Aorta (tissue), 5 donors: ENCODE measurements around the gene ABHD14A. TPM values are rescaled to one million over a fixed set of nuclear protein-coding genes. Genes with fewer than 3 reads are reported as not detected.
"Not testable (repeated sequence)": the region's sequence is repeated elsewhere in the genome, so short reads cannot be mapped to it uniquely, and the experiment has no call there.

ENCODE experiments used
- ATAC-seq: fragments of 200-7000 bp; cut with Tn5 transposase; one replicate; pipeline ENCODE4 v1.9.1; 2022; ENCODE audit warnings: moderate library complexity; ENCODE audit not compliant: low FRiP score
- DNase-seq, 2 donors: peaks; one replicate each; pipeline ENCODE4 v3.0.0-alpha.2; 2020
- H3K27ac ChIP-seq, 2 donors: one replicate each; pipeline ENCODE4 v1.5.1; 2013; ENCODE audit warnings: low read length in 2 of 2, mild to moderate bottlenecking in 2 of 2, moderate library complexity in 2 of 2, control low read depth in 1 of 2, inconsistent platforms in 1 of 2, low read depth in 1 of 2
- H3K27me3 ChIP-seq, 2 donors: one replicate each; pipeline ENCODE4 v1.6.1; 2013; ENCODE audit warnings: control low read depth in 1 of 2, low read length in 1 of 2, mild to moderate bottlenecking in 1 of 2, moderate library complexity in 1 of 2; ENCODE audit not compliant: insufficient read depth in 2 of 2, control insufficient read depth in 1 of 2
- H3K36me3 ChIP-seq, 2 donors: one replicate each; pipeline ENCODE4 v1.6.1; 2013; ENCODE audit warnings: control low read depth in 1 of 2, low read length in 1 of 2, mild to moderate bottlenecking in 1 of 2; ENCODE audit not compliant: insufficient read depth in 2 of 2, control insufficient read depth in 1 of 2
- H3K4me1 ChIP-seq, 2 donors: one replicate each; pipeline ENCODE4 v1.6.1; 2013; ENCODE audit warnings: low read length in 2 of 2, control low read depth in 1 of 2, mild to moderate bottlenecking in 1 of 2, moderate library complexity in 1 of 2; ENCODE audit not compliant: insufficient read depth in 2 of 2, control insufficient read depth in 1 of 2
- H3K4me3 ChIP-seq, 2 donors: one replicate each; pipeline ENCODE4 v1.5.1; 2013; ENCODE audit warnings: low read length in 2 of 2, control low read depth in 1 of 2, mild to moderate bottlenecking in 1 of 2
- H3K9me3 ChIP-seq: one replicate; pipeline ENCODE4 v1.6.1; 2013; ENCODE audit warnings: mild to moderate bottlenecking, low read length; ENCODE audit not compliant: control insufficient read depth
- WGBS, 2 donors: extraction: QIAGEN DNeasy Blood & Tissue Kit; methylation state at CpG; one replicate each; pipeline ENCODE4 v1.1.7; 2013; 5-methylcytosine and 5-hydroxymethylcytosine counted together
- intact Hi-C, 2 donors: fragments of 100-400 bp; cut with DNase I; formaldehyde crosslinking; loops; one replicate each; pipeline versions ENCODE4 v1.14.2 to v1.15.0; 2022
- polyA plus RNA-seq, 2 donors: library from polyadenylated mRNA; stranded (reverse); fragments of 200-250 nt; gene quantifications; one replicate each; pipeline ENCODE4 v1.2.3, GENCODE V29; 2013
- total RNA-seq, 2 donors: library from RNA; stranded (reverse); fragmentation: NEBNext Ultra II Directional; extraction: Animal tissue kit (Norgen Biotek cat#: 25700); gene quantifications; one replicate each; pipeline ENCODE4 v1.2.1, GENCODE V29; 2021
- donor health status: healthy with polysubstance abuse.
- donor health status: Bipolar disorder and iron deficiency.
- donor health status: DM: no; HTN: no; CAD: no.
- donor health status: DM: no; HTN: no; CAD: no.
- donor health status: DM: yes; HTN: yes; CAD: no.

The ABHD14A gene
- total and polyA plus RNA-seq, 4 donors = 4.7 to 23.0 (median 12.7) TPM

DNA sequence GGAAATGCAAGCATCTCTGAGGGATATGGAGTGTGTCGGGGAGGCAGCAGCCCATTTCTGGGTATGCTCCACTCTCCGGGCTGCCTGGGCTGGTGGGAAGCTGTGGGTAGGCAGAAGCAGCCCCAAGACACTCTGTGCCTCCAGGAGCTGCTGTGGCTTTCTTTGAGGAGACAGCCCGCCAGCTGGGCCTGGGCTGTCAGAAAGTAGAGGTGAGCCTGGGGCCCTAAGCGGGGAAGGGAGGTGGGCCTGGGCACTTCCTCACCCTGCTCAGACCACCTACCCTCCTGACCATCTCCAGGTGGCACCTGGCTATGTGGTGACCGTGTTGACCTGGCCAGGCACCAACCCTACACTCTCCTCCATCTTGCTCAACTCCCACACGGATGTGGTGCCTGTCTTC is 10.2 kb downstream of the ABHD14A start:
- Histone ChIP-seq H3K4me3 (no peak overlapping the region), H3K9me3 (no peaks in the 10 kb centered on the region), H3K4me1 (no peaks in the 10 kb centered on the region), H3K27me3 (no peaks in the 10 kb centered on the region), H3K36me3 (no peaks in the 10 kb centered on the region), H3K27ac (no peak overlapping the region)
- ATAC-seq = no peak
- no peak for DNase-seq
- intact Hi-C loops = no loop called here
- WGBS, 2 donors = 90 to 93% methylated on average over 6 of the region's 6 CpGs

DNA sequence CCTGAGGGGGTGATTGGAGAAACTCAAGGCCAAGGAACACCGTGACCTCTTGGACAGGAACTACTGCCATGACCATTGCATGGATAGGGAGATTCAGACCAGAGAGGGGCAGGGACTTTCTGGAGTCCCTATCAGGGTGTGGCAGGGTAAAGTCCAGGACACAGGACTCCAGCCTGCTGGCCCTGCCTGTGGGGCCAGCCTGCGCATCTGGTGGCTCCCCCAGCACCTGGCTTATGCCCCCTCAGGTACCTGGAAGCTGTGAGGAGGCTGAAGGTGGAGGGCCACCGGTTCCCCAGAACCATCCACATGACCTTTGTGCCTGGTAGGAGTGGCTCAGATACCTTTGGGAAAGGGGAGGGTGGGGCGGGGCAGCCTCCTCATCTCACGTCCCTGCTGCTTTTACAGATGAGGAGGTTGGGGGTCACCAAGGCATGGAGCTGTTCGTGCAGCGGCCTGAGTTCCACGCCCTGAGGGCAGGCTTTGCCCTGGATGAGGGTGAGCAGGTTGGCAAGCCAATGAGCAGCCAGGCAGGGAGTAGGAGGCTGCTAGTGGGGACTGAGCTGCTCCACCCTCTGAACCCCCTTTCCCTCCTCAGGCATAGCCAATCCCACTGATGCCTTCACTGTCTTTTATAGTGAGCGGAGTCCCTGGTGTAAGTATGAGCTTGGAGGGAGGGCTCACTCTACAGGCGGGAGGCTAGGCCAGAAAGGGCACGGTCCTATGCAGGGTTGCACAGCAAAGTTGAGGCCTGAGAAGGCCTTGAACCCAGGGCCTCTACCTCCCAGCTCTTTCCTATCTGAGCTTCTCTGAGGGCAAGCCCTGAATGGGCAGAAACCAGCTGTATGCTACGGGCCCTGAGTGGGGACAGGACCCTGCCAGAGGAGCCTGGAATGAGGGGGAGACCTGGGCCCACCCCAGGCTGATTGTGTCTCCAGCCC is 11.4 kb downstream of the ABHD14A start:
- no peaks in the 10 kb centered on the region for H3K36me3 ChIP-seq
- no peaks in the 10 kb centered on the region for H3K9me3 ChIP-seq
- WGBS, 2 donors = 88 to 90% methylated on average over 12 of the region's 12 CpGs
- intact Hi-C loops = no loop called here
- H3K4me1 ChIP-seq = no peaks in the 10 kb centered on the region
- H3K27ac ChIP-seq = no peak overlapping the region
- no peak for ATAC-seq
- H3K27me3 ChIP-seq = no peaks in the 10 kb centered on the region
- no peak for DNase-seq
- H3K4me3 ChIP-seq = no peak overlapping the region

DNA sequence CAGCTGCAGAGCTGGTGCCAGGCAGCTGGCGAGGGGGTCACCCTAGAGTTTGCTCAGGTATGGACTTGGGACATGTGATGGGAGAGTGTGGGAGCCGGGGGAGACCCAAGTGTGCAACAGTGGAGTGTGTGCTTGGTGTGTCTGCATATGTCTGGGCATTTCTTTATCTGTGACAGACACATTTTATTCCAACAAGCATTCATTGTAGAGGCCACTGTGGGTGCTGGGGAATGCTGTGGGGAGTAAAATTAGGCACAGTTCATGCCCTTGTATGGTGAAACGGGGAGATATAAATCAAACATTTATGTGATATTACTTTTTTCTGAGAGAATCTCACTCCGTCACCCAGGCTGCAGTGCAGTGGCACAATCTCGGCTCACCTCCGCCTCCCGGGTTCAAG is 12.7 kb downstream of the ABHD14A start:
- H3K27me3 ChIP-seq = no peaks in the 10 kb centered on the region
- intact Hi-C loops = no loop called here
- H3K4me1 ChIP-seq = no peaks in the 10 kb centered on the region
- ATAC-seq = no peak
- no peak overlapping the region for H3K4me3 ChIP-seq
- no peak for DNase-seq
- no peak overlapping the region for H3K27ac ChIP-seq
- no peaks in the 10 kb centered on the region for H3K9me3 ChIP-seq
- 90 to 93% methylated on average over 7 of the region's 7 CpGs for WGBS, 2 donors
- H3K36me3 ChIP-seq = no peaks in the 10 kb centered on the region

DNA sequence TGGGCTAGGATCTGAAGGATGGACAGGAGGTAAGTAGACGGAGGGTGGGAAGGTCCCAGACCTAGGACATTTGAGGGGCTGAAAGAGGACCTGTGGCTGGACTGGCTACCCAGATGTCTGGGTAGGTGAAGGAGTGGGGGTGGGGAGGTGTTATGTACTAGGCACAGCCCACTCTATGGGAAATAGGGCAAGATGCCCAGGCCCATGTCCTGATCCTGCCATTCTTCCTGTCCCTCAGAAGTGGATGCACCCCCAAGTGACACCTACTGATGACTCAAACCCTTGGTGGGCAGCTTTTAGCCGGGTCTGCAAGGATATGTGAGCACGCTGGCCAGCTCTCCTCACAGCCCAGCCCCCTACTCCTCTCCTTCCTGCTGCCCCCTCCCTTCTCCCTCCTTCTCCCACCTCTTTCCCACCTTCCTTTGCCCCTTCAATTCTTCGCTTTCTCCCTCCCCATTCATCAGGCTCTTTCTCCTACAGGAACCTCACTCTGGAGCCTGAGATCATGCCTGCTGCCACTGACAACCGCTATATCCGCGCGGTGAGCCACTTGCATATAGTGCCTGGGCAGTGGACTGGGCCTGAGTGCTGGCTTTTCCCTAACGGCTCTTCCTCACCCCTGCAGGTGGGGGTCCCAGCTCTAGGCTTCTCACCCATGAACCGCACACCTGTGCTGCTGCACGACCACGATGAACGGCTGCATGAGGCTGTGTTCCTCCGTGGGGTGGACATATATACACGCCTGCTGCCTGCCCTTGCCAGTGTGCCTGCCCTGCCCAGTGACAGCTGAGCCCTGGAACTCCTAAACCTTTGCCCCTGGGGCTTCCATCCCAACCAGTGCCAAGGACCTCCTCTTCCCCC is 13.7 kb downstream of the ABHD14A start:
- no peaks in the 10 kb centered on the region for H3K4me1 ChIP-seq
- no peaks in the 10 kb centered on the region for H3K36me3 ChIP-seq
- H3K9me3 ChIP-seq = no peaks in the 10 kb centered on the region
- 82 to 83% methylated on average over 15 of the region's 15 CpGs for WGBS, 2 donors
- no peak for ATAC-seq
- no peak for DNase-seq
- no peak overlapping the region for H3K4me3 ChIP-seq
- no peak overlapping the region for H3K27ac ChIP-seq
- intact Hi-C loops = no loop called here
- no peaks in the 10 kb centered on the region for H3K27me3 ChIP-seq

DNA sequence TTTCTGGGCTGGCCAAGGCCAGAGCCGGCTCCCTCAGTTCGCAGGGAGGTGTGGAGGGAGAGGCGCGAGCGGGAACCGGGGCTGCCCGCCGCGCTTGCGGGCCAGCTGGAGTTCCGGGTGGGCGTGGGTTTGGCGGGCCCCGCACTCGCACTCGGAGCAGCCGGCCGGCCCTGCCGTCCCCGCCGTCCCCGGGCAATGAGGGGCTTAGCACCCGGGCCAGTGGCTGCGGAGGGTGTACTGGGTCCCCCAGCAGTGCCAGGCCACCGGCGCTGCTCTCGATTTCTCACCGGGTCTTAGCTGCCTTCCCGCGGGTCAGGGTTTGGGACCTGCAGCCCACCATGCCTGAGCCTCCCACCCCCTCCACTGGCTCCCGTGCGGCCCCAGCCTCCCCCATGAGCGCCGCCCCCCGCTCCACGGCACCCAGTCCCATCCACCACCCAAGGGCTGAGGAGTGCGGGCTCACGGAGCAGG is 15.7 kb downstream of the ABHD14A start:
- WGBS, 2 donors = 59 to 76% methylated on average over 18 to 38 of the region's 38 CpGs
- H3K27ac ChIP-seq, DNase-seq, H3K4me3 ChIP-seq, ATAC-seq, H3K4me1 ChIP-seq, H3K9me3 ChIP-seq, intact Hi-C loops, H3K36me3 ChIP-seq, H3K27me3 ChIP-seq: not testable (repeated sequence)

DNA sequence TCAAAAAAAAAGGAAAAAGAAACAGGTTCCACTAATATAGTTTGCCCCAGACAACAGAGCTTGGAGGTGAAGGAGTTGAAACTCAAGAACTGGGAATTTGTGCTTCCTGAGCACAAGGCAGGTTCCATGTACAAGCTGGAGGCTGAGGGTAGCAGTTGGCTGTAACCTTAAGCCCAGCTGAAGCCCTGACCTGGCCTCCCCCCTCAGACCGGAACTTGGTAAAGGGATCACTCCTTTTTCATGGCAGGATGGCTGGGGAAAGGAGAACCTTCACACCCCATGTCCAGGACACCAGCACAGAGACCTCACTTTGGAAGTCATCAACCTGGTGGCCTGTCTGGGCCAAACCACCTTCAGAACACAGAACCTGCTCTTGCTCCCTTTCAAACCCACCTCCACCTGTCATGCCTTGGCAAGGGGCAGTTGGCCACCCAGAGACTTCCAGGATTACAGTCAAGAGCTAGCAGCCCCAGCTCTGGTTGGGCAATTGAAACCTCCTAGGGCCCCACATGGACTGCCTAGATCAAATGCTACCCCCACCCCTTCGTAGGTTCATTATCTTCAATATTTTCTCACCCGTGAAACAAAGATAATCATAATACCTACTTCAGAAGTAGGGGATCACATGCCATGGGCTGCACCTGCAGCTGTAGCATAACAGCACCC is 17.3 kb downstream of the ABHD14A start:
- Histone ChIP-seq H3K4me3 (no peak overlapping the region), H3K27me3 (no peaks in the 10 kb centered on the region), H3K4me1 (no peaks in the 10 kb centered on the region), H3K36me3 (peaks cover 0 to 4% of the 10 kb centered on the region in 2 donors), H3K9me3 (no peaks in the 10 kb centered on the region), H3K27ac (no peak overlapping the region)
- no peak for ATAC-seq
- DNase-seq = no peak
- WGBS, 2 donors = 74% methylated on average over 3 of the region's 3 CpGs
- intact Hi-C loops = no loop called here

DNA sequence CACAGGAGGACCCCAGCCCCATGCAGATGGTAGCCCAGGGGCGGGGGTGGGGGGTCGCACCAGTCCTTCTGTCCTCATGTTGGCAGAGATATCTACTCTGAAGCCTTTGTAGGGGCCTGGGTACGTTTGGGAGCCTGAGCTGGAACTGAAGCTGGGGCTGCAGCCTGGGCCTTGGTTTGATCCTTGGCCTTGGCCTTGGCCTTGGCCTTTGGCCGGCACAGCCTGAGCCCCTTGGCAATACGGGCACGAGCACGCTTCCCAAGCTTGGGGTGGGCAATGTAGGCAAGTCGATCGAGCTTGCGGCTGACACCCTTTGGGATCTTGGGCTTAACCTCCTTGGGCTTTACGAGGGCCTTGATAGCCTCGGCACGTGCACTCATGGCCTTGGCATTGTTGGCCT is 18.8 kb downstream of the ABHD14A start:
- H3K4me1 ChIP-seq, H3K4me3 ChIP-seq, H3K9me3 ChIP-seq, intact Hi-C loops, DNase-seq, H3K36me3 ChIP-seq, H3K27ac ChIP-seq, ATAC-seq, H3K27me3 ChIP-seq: not testable (repeated sequence)
- 52 to 83% methylated on average over 3 to 10 of the region's 13 CpGs for WGBS, 2 donors

DNA sequence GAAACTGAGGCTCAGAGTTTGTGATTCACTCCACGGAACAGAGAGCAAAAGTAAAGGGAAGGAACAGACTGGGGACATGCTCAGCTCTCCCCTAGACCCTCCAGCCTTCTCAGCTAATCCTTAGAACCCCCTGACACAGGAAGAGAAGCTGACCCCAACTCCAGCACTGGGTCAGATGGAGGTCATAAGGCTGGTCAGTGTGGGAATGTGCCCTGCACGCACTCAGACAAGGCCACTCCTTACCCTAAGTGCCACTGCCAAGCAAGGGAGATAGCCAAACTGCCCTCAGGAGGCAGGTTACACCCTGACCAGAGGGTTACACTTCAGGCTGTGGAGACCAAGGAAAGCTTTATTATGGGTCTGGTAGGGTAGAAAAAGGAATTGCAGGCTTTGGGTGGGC is 19.7 kb downstream of the ABHD14A start:
- H3K27me3 ChIP-seq = no peaks in the 10 kb centered on the region
- no peaks in the 10 kb centered on the region for H3K4me1 ChIP-seq
- no peak overlapping the region for H3K4me3 ChIP-seq
- peak overlapping the region in 1 of 2 donors; percentile 8 for H3K27ac ChIP-seq
- intact Hi-C loops = no loop called here
- DNase-seq (no peak), ATAC-seq (no peak)
- 73 to 80% methylated on average over 2 of the region's 2 CpGs for WGBS, 2 donors
- no peaks in the 10 kb centered on the region for H3K9me3 ChIP-seq
- H3K36me3 ChIP-seq = peaks cover 0 to 4% of the 10 kb centered on the region in 2 donors
